PFSK-1 (cell line): ENCODE measurements around the gene SCN1B.

Experiments used
- POLR2AphosphoS5 ChIP-seq: IDR thresholded peaks from 2 replicates; pipeline ENCODE4 v1.6.1; 2012; ENCODE audit warnings: low read depth, mild to moderate bottlenecking, control low read depth, low read length, moderate library complexity
- TAF1 ChIP-seq: IDR thresholded peaks from 2 replicates; pipeline ENCODE4 v1.6.1; 2012; ENCODE audit warnings: low read length, control low read depth, borderline replicate concordance; ENCODE audit not compliant: insufficient read depth
- TF ChIP-seq, protein P1 (sequence below), 2 experiments: IDR thresholded peaks; 2 replicates each; pipeline versions ENCODE4 v1.6.1 to v1.8.0; 2011 to 2012; ENCODE audit warnings: low read depth in 2 of 2, low read length in 2 of 2, control low read depth in 1 of 2, inconsistent platforms in 1 of 2, mild to moderate bottlenecking in 1 of 2, moderate library complexity in 1 of 2; ENCODE audit not compliant: insufficient read depth in 1 of 2

- TF ChIP-seq POLR2AphosphoS5 (no peak), TAF1 (no peak)
- TF ChIP-seq, protein P1, sequence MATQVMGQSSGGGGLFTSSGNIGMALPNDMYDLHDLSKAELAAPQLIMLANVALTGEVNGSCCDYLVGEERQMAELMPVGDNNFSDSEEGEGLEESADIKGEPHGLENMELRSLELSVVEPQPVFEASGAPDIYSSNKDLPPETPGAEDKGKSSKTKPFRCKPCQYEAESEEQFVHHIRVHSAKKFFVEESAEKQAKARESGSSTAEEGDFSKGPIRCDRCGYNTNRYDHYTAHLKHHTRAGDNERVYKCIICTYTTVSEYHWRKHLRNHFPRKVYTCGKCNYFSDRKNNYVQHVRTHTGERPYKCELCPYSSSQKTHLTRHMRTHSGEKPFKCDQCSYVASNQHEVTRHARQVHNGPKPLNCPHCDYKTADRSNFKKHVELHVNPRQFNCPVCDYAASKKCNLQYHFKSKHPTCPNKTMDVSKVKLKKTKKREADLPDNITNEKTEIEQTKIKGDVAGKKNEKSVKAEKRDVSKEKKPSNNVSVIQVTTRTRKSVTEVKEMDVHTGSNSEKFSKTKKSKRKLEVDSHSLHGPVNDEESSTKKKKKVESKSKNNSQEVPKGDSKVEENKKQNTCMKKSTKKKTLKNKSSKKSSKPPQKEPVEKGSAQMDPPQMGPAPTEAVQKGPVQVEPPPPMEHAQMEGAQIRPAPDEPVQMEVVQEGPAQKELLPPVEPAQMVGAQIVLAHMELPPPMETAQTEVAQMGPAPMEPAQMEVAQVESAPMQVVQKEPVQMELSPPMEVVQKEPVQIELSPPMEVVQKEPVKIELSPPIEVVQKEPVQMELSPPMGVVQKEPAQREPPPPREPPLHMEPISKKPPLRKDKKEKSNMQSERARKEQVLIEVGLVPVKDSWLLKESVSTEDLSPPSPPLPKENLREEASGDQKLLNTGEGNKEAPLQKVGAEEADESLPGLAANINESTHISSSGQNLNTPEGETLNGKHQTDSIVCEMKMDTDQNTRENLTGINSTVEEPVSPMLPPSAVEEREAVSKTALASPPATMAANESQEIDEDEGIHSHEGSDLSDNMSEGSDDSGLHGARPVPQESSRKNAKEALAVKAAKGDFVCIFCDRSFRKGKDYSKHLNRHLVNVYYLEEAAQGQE (IDR thresholded peaks at IDR 0.05; ENCODE audit: insufficient read depth in 1 of 2, low read depth in 2 of 2, low read length in 2 of 2) = no peak
Observed at GRCh38 chr19:35060160-35060855, 30.0 kb downstream of the SCN1B start.
